ENCODE measurements around the gene NDUFB10. TPM values are rescaled to one million over a fixed set of nuclear protein-coding genes. Genes with fewer than 3 reads are reported as not detected.

Gene NDUFB10
- total and polyA plus RNA-seq, 4 donors: 93.9 to 195 (median 133) TPM

DNA sequence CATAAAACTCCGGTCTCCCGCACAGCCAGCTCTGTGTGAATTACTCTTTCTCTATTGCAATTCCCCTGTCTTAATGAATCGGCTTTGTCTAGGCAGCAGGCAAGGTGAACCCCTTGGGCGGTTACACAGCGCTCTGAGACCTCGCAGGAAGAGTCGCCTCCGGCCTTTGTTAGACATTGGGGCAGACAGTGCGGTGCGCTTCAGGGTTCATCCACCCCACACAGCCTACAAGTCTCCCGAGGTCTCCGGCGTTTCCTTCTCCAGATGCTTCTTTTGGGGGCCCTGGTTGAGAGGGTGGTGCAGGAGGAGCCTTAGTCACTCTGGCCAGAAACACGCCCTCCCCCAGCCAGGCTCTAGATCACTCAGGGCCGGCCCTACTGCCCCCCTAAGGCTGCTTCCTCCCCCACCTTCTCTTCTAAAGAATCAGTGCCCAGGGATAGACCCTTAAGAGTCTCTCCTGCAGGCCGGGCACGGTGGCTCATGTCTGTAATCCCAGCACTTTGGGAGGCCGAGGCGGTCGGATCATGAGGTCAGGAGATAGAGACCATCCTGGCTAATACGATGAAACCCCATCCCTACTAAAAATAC, 14.6 kb upstream of the NDUFB10 start:
- no peak for TF ChIP-seq SP1 (IDR thresholded peaks at IDR 0.05)
- no peak for TF ChIP-seq YY1 (IDR thresholded peaks at IDR 0.05)
- no peak for TF ChIP-seq FOXA1 (IDR thresholded peaks at IDR 0.05)
- no peak for TF ChIP-seq EGR1 (IDR thresholded peaks at IDR 0.05; ENCODE audit: low read depth in 2 of 2)
- TF ChIP-seq, protein P1, sequence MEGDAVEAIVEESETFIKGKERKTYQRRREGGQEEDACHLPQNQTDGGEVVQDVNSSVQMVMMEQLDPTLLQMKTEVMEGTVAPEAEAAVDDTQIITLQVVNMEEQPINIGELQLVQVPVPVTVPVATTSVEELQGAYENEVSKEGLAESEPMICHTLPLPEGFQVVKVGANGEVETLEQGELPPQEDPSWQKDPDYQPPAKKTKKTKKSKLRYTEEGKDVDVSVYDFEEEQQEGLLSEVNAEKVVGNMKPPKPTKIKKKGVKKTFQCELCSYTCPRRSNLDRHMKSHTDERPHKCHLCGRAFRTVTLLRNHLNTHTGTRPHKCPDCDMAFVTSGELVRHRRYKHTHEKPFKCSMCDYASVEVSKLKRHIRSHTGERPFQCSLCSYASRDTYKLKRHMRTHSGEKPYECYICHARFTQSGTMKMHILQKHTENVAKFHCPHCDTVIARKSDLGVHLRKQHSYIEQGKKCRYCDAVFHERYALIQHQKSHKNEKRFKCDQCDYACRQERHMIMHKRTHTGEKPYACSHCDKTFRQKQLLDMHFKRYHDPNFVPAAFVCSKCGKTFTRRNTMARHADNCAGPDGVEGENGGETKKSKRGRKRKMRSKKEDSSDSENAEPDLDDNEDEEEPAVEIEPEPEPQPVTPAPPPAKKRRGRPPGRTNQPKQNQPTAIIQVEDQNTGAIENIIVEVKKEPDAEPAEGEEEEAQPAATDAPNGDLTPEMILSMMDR (IDR thresholded peaks at IDR 0.05; ENCODE audit: low read depth, low read length, missing input control): no peak
- no peak for TF ChIP-seq RAD21 (IDR thresholded peaks at IDR 0.05)
- no peak for TF ChIP-seq HNF4A (conservative IDR thresholded peaks at IDR 0.05)
- TF ChIP-seq GABPA (IDR thresholded peaks at IDR 0.05 in 1 of 2, conservative IDR thresholded peaks at IDR 0.05 in 1 of 2): no peak
- TF ChIP-seq, protein P2, sequence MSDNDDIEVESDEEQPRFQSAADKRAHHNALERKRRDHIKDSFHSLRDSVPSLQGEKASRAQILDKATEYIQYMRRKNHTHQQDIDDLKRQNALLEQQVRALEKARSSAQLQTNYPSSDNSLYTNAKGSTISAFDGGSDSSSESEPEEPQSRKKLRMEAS (IDR thresholded peaks at IDR 0.05): no peak
- no peak for TF ChIP-seq JUND (IDR thresholded peaks at IDR 0.05)
- no peak for TF ChIP-seq REST (IDR thresholded peaks at IDR 0.05)
- no peak for TF ChIP-seq FOXA2 (IDR thresholded peaks at IDR 0.05)
- no peak for TF ChIP-seq NR2F2 (IDR thresholded peaks at IDR 0.05)
- TF ChIP-seq, protein P3, sequence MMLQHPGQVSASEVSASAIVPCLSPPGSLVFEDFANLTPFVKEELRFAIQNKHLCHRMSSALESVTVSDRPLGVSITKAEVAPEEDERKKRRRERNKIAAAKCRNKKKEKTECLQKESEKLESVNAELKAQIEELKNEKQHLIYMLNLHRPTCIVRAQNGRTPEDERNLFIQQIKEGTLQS (IDR thresholded peaks at IDR 0.05): no peak
- Histone ChIP-seq H3K4me3 (ENCODE audit: low read depth in 1 of 3, low read length in 3 of 3) (no peak overlapping the region), H3K36me3 (ENCODE audit: control insufficient read depth in 4 of 4, insufficient read depth in 3 of 4, low read depth in 1 of 4, low read length in 3 of 4) (peaks cover 0 to 4% (median 3%) of the 10 kb centered on the region in 4 donors), H3K27me3 (ENCODE audit: control insufficient read depth in 4 of 4, insufficient read depth in 4 of 4, low read length in 3 of 4) (no peaks in the 10 kb centered on the region), H3K4me1 (ENCODE audit: control insufficient read depth in 4 of 4, insufficient read depth in 4 of 4, low read length in 3 of 4) (peaks cover 4 to 35% (median 24%) of the 10 kb centered on the region in 4 donors), H3K27ac (ENCODE audit: low read depth in 1 of 2, low read length in 2 of 2) (no peak overlapping the region), H3K9me3 (ENCODE audit: control insufficient read depth in 4 of 4, low read length in 3 of 4) (no peaks in the 10 kb centered on the region), H3K9ac (ENCODE audit: low read depth in 1 of 2, low read length in 2 of 2) (no peak overlapping the region)
- 96% methylated on average over 21 of the region's 21 CpGs for WGBS
- no peak for DNase-seq (ENCODE audit: low spot score)

- Histone ChIP-seq H3K27me3 (ENCODE audit: control insufficient read depth in 4 of 4, insufficient read depth in 4 of 4, low read length in 3 of 4) (no peaks in the 10 kb centered on the region), H3K4me3 (ENCODE audit: low read depth in 1 of 3, low read length in 3 of 3) (no peak overlapping the region), H3K36me3 (ENCODE audit: control insufficient read depth in 4 of 4, insufficient read depth in 3 of 4, low read depth in 1 of 4, low read length in 3 of 4) (no peaks in the 10 kb centered on the region), H3K27ac (ENCODE audit: low read depth in 1 of 2, low read length in 2 of 2) (no peak overlapping the region), H3K4me1 (ENCODE audit: control insufficient read depth in 4 of 4, insufficient read depth in 4 of 4, low read length in 3 of 4) (peaks cover 0 to 25% (median 13%) of the 10 kb centered on the region in 4 donors), H3K9ac (ENCODE audit: low read depth in 1 of 2, low read length in 2 of 2) (no peak overlapping the region), H3K9me3 (ENCODE audit: control insufficient read depth in 4 of 4, low read length in 3 of 4) (no peaks in the 10 kb centered on the region)
- no peak for DNase-seq (ENCODE audit: low spot score)
- WGBS: 93% methylated on average over 19 of the region's 19 CpGs
- TF ChIP-seq SP1 (IDR thresholded peaks at IDR 0.05) (no peak), ZBTB33 (IDR thresholded peaks at IDR 0.05) (no peak), YY1 (IDR thresholded peaks at IDR 0.05) (no peak), HNF4G (IDR thresholded peaks at IDR 0.05) (no peak), FOXA2 (IDR thresholded peaks at IDR 0.05) (no peak)
- TF ChIP-seq, protein P2 (IDR thresholded peaks at IDR 0.05): no peak
- TF ChIP-seq, protein P1 (IDR thresholded peaks at IDR 0.05; ENCODE audit: low read depth, low read length, missing input control): no peak
- TF ChIP-seq, protein P3 (IDR thresholded peaks at IDR 0.05): no peak
Observed at GRCh38 chr16:1945559-1946391, 13.6 kb upstream of the NDUFB10 start.
